ENCODE data around the gene STK32B.

GRCh38 chr4:5370286-5370685 is 319.0 kb downstream of the STK32B start:
- TF ChIP-seq CTCF (IDR thresholded peaks at IDR 0.05) (no peak), POLR2A (IDR thresholded peaks at IDR 0.05) (no peak)
